Left renal cortex interstitium (tissue), 4 donors: Measurements from ENCODE around the gene FCN2. TPM values are rescaled to one million over a fixed set of nuclear protein-coding genes. Genes with fewer than 3 reads are reported as not detected.
"Not testable (repeated sequence)": the region's sequence is repeated elsewhere in the genome, so short reads cannot be mapped to it uniquely, and the experiment has no call there.

ENCODE experiments used
- DNase-seq, 4 donors: peaks; one replicate each; pipeline ENCODE4 v3.0.0-alpha.2; 2013; ENCODE audit warnings: low read depth in 4 of 4, low spot score in 2 of 4, missing footprints in 1 of 4
- polyA plus RNA-seq, 4 donors: library from polyadenylated mRNA; unstranded; fragments of 120-200 nt; gene quantifications; one replicate each; pipeline ENCODE4 v1.2.1, GENCODE V29; 2013; ENCODE audit not compliant: insufficient read length in 4 of 4

The FCN2 gene
- polyA plus RNA-seq, 4 donors, result 0.66 to 0.95 (median 0.83) TPM; not detected in 1

DNA sequence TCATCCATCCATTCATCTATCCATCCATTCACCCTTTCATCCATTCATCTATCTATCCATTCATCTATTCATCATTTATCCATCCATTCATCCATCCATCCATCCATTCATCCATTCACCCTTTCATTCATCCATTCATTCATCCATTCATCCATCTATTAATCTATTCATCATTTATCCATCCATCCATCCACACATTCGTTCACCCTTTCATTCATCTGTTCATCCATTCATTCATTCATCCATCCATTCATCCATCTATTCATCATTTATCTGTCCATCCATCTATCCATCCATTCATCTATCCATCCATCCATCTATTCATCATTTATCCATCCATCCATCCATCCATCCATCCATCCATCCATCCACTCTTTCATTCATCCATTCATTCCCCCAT, 33.9 kb upstream of the FCN2 start:
- DNase-seq, result no peak

DNA sequence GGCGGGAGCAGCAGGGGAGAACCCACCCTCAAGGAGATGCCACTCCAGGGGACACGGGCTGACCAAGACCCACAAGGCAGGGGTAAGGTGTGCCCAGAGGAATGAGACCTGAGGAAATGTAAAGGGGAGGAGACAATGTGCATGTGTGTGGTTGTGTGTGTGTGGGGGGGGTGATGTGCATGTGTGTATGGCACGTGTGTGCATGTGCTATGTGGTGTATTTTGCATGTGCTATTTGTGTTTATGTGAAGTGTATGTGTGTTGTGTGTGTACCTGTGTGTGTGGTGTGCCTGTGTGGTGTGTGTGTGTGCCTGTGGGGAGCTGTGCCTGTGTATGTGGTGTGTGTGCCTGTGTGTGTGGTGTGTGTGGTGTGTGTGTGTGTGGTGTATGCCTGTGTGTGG, 33.5 kb upstream of the FCN2 start:
- DNase-seq, result no peak

DNA sequence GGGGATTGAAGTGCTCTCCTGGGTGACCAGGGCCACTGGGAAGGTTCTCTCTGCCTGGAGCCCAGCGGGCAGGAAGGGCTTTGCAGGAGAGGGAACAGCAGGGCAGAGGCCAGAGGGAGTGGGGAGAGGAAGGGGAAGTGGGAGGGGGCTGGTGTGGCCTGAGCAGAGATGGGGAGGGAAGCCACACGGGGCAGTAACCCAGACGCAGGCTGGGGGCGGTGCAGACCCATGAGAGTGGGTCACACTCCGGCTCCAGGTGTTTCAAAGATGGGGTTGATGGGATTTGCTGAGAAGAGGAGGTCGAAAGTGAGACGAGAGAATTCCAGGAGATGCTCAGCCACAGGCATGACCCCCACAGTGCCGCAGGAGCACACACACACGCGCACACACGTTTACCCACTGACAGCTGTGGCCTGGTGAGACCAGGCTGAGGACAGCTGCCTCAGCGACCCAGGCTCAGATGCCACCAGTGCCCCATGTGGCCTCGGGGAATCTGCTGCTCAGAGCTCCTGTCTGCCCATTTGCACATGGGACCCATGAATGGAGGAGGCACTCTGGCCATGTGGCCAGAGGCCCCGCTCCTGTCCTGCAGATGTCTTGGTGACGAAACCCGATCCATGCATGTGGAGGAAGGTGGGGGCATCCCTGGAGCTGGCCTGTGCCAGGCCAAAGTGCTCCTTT, 32.7 kb upstream of the FCN2 start:
- DNase-seq, result no peak

DNA sequence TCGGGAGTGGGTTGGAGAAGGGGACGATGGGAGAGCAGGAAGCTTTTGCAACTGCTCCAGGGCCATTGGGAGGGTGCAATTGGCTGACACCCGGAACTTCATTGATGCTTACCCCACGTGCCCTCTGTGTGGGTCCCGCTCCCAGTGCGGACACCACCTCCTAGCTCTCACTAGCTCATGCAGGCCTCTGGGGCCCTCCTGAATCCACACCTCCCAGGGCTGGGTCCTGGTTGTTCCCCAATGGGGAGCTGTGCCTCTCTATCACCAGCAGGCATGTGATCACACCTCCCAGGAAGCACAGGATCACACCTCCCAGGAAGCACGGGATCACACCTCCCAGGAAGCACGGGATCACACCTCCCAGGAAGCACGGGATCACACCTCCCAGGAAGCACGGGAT, 32.1 kb upstream of the FCN2 start:
- no peak for DNase-seq

DNA sequence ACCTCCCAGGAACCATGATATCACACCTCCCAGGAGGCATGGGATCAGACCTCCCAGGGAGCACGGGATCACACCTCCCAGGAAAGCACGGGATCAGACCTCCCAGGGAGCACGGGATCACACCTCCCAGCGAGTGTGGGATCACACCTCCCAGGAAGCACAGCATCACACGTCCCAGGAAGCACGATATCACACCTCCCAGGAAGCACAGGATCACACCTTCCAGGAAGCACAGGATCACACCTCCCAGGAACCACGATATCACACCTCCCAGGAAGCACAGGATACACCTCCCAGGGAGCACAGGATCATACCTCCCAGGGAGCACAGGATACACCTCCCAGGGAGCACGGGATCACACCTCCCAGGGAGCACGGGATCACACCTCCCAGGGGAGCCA, 30.0 kb upstream of the FCN2 start:
- DNase-seq, result no peak

DNA sequence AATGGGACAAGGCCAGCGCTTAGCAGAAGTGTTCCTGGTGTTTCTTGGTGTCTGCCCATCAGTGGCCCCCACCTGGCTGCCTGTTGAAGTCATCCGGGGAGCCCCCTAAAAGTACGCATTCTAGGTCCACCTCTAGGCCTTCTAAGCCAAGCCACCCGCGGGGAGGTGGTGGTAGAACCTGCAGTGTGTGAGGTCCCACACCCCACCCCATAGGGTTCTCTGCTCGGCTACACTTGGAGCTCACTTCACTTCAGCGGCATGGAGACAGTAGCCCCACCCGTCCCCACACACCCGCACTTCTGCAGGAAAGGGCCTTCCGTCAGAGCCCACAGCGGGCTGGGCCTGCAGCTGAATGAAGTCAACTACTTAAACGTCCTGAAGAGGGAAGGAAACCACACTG, 29.6 kb upstream of the FCN2 start:
- no peak for DNase-seq

DNA sequence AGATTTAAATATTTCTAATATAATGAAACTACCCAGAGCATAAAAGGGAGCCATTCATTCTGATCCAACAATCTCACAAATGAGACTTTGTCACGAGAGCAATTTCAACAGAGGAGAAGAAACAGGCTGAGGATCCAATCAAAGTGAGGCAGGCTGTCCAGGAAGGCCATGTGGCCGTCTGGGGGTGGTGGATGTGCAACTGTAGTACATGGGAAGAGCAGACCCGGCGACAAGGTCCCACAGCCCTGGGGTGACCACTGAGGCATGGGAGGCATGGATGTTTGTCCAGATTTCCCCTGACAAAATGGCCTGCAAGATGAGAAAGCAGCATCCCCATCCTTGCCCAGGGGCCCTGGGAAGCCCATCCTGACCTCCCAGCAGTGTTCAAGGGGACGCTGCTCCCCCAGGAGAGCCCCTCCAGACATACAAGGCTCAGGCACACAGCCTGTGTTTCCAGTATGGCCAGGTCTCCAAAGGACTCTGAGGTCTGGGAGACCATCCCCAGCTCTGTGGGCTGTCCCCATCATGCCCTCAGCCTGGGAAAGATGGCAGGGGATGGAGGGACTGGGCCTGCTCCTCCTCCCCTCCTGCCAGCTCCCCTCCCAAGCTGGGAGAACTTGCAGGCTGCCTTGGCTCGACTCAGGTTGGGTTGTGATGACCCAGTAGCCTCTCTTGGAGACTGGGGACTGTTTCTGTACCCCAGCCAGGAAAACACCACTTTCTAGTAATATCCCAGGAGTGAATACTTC, 27.5 kb upstream of the FCN2 start:
- DNase-seq, result no peak

DNA sequence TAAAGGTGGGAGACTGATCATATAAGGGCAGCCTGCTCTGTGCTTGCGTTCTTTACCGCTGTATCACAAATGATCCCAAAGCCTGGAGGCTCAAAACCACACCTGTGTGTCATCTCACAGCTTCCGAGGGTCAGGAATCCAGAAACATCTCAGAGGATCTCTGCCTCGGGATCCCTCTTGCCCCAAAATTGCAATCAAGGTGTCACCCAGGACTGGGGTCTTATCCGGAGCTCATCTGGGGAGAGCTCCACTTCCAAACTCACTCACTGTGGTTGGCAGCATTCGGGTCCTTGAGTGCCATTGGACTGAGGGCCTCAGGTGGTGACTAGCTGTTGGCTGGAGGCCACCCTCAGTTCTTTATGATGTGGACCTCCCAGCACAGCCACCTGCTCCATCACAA, 26.7 kb upstream of the FCN2 start:
- no peak for DNase-seq

DNA sequence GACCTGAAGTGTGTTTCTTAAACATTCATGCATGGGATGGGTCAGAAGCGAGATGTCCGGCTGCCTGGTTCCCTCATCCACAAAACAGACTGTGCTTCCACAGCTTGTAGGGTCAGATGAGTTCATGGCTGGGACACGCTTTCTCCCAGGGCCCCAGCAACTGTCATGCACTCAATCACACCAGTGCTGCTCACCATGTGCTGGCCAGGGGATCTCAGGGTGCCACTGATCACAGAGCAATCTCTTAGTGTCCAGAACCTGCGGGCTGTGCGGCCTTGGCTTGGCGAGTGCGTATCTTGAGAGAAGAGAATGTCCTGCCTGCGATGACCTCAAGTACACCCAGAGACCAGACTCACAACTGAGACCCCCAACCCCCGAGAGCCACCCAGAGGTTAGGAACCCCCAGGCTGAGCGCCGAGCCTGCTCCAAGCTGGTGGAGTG, 26.0 kb upstream of the FCN2 start:
- DNase-seq, result no peak

DNA sequence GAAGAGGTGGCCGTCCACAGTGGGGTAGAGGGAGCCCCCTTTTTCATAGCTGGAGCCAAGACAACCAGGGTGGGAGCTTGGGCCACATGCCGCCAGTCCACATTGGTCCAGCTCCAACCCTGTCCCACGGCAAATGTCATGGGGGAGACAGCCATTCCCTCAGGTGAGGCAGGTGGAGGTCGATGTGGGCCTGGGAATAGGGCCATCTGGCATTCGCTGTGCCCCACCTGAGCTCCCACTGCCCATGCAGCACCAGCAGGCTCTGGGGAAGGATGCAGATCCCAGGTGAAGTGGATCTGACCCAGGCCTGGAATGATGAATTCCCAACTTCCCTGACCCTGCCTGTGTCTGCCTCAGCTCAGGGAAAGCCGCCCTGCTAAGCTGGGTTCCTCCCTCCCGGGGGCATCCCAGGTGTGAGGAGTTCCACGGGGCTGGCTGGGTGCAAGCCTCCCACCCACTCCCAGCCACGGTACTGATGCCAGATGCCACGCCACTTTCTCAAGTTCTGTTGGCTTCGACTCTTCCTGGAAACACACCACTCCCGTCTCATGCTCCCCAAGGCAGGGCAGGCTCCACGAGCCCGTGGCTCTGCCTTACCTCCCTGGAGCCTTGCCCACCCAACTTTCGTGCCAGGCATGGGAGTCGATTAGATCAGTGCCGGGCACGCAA, 25.2 kb upstream of the FCN2 start:
- DNase-seq, result no peak

DNA sequence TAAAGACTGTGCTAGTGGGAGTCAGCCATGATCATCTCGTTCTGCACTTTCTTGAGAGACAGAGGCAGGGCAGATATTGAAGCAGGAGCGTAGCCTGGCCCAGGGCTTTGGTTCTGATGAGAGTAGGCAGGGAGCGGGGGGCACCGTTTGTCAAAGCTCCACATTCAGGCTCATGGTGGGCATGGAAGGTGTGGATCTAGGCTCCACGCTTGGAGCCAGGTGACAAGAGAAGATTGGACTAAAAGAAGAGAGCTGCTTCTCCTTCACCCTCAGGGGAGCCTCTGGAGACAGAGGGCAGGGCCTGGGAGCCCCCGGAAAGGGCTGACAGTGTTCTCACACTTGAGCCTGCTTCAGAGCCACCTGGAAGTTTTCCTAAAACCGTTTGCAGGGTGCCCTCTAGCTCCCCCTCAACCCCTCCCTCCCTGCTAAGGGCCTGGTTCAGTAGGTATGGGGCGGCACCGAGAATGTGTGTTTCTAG, 24.7 kb upstream of the FCN2 start:
- DNase-seq, result no peak

DNA sequence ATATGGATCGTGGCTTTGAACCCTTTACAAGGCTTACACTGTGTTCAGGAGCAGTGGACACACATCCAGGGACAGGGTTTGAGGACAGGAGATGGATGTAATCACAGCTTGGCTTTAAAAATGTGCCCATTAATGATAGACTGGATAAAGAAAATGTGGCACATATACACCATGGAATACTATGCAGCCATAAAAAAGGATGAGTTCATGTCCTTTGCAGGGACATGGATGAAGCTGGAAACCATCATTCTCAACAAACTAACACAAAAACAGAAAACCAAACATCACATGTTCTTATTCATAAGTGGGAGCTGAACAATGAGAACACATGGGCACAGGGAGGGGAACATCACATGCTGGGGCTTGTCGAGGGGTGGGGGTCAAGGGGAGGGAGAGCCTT, 23.2 kb upstream of the FCN2 start:
- not testable (repeated sequence) for DNase-seq

DNA sequence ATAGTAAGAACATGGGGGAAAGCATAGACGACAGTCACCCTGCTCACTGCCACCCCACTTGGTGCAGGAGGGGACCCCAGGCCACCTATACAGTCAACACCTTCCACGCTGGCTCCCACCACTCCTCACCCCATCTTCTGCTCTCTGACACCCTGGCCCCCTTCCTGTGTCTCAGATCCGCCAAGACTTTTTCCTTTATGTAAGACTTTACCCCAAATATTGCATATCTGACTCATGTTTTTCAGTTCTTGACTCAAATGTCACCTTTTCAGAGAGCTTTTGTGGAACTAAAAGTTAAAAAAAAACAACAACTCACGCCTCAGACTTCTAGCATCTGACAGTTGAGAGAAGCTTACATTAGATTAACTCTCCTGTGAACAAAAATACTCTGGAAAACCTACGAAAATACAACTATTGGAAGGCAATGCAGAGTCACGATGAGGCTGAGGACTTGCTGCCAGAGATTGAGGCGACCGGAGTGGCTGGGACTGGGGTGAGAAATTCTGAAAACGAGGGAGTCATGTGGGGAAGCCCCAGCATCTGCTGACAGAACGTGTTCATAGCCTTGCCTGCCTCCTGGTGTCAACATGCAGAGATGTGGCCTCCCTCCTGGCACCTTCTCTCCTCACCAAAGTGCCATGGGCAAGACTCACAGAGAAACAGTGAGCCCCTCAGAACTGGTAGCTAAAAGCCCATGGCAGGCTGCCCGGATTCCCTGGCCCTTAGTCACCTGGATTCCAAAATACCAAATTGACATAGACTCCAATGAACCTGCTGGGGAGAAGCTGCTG, 22.4 kb upstream of the FCN2 start:
- DNase-seq, result no peak

DNA sequence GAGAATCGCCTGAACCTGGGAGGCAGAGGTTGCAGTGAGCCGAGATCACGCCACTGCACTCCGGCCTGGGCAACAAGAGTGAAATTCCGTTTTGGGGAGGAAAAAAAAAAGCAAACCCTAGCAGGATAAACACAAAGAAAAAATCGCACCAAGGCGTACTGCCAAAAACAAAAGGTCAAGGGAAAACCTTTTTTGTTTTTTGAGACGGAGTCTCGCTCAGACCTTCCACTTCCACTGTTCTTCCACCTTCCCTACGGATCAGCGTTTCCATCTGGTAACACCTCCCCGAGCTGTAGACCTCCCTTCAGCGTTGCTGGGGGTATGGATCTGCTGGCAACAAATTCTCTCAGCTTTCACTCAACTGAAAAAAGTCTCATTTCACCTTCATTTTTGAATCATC, 20.1 kb upstream of the FCN2 start:
- DNase-seq, result no peak

DNA sequence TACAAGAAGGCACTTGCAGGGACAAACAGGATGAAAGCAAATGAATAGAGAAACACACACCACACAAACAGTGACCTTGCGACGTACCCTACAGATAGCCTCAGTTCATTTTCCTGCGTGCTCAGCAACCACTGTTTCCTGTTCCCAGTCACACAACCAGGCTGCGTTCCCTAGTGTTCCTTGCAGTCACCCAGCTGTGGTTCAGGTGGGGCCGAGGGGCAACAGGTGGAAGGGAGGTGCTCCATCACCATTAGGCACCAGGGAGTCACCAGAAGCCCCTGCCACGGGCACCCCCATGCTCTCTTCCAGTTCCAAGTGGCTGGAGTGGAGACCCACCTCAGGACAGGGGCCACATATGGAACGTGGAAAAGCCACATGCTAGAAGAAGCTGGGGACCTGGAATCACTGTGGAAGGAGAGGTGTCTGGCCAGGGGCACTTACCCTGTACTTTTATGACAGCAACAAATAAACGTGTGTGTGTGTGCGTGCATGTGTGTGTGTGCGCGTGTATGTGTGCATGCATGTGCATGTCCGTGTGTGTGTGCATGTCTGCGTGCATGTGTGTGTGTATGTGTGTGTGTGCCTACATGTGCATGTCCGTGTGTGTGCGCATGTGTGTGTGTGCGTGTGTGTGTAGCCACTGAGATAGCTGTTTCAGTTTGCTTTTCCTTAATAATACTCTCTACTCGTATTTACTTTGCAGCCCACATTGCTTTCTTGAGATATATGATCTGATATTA, 18.8 kb upstream of the FCN2 start:
- DNase-seq, result no peak

DNA sequence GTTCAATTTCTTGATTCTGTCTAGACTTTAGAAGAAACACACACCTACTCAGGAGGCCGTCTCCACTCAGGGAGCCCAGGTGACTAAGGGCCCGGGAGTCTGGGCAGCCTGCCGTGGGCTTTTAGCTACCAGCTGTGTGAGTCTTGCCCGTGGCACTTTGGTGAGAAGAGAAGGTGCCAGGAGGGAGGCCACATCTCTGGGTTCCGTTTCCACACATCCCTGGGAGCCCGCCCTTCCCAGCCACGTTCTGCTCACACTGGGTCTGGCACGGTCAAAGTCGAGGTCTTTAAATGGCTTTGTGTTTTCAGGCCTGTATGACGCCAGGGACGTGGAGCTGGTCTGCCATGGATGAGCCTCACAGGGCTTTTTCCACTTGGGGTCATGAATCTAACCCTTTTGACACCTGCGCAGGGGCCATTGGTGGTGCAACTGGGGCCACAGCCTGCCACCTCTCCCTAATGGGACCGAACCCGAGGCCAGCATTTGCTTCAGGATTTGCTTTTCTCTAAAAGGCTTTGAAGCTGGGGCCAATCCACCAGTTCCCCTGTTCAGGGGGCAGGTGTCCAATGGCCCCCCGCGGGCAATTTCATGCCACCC, 17.2 kb upstream of the FCN2 start:
- no peak for DNase-seq

DNA sequence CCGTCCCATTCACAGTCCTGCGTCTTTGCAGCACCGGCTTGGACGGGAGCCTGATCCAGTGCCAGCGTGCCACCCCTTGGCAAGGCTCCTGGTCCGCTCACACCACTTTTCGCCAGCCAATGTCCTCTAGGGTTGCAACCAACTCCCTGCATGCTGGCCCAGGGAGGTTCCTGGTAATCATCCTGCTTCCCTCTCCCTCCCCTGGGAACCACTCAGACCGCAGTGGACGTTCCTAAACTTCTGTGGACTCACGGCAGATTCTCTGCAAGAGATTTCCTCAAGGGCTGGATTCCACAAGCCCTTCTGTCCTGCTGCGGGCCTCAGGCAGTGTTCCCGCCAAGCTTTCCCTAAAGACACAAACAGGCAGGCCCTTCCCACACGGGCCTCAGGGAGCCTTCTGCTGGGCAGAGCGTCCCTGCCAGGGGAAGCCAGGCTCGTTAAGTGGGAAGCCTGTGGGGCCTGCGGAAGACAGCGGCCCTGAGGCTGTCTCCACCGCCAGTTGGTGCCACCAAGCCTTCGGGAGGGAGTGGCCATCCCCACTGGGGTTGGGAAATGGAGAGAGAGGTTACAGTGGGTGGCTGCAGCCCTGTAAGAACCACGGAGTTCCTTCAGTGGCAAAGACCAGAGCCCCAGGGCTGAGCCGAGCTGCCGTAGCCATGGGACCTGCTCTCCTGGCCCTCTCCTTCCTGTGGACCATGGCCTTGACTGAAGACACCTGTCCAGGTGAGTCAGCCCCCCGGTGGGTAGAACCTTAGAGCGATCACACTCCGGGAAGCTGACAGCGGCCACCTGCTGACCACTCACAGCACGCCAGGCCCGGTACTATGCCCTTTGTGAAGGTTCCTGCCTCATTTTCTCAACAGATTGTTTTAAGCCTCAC, 16.4 kb upstream of the FCN2 start:
- no peak for DNase-seq

DNA sequence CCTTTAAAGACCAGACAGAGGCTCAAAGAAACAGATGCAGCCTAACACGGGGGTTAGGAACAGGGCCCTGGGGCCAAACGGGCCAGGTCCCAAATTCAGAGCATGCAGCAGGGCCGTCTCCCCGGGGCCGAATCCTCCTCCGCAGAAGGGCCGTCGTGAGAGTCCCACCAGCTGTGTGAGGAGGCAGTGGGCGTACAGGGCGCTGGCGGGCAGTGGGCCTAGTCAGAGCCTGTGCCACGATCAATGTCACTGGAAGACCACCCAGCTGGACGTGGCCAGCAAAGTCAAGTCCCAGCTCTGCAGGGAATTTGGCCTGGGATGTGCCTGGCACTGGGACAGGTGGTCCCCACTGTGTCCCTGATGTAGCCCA, 15.8 kb upstream of the FCN2 start:
- DNase-seq, result no peak
